A673 (cell line): Measurements from ENCODE around the gene PLA2G4F. TPM values are rescaled to one million over a fixed set of nuclear protein-coding genes. Genes with fewer than 3 reads are reported as not detected.

ENCODE experiments used
- BruUV-seq: library from RNA; stranded (reverse); fragments of 400-500 nt; replicated peaks from 2 replicates; lab custom pipeline; 2021; lab: Mats Ljungman, UMichigan
- CTCF ChIA-PET: fragments of 300-600 bp; sonication (Branson Sonifier 250); formaldehyde crosslinking; loops from one replicate; lab custom pipeline; 2022; ENCODE audit warnings: antibody characterized with exemption; lab: Charles Lee
- POLR2A ChIA-PET: fragments of 300-600 bp; sonication (Branson Sonifier 250); formaldehyde crosslinking; loops from one replicate; lab custom pipeline; 2022; ENCODE audit warnings: antibody characterized with exemption; ENCODE audit not compliant: low non-redundant PET; lab: Charles Lee
- DNase-seq: peaks from one replicate; pipeline ENCODE4 v3.0.0-alpha.2; 2015; ENCODE audit warnings: low spot score
- H3K27ac ChIP-seq: fragments of 200-600 bp; sonication (generic); 2 replicates; pipeline ENCODE4 v1.5.1; 2016; ENCODE audit warnings: mixed run types, low read depth, mild to moderate bottlenecking, mixed read lengths, antibody characterized with exemption, low read length; ENCODE audit not compliant: poor library complexity, severe bottlenecking
- H3K27me3 ChIP-seq: fragments of 200-600 bp; sonication (generic); replicated peaks from 2 replicates; pipeline ENCODE4 v1.6.1; 2017; ENCODE audit warnings: mixed run types, low read depth, mild to moderate bottlenecking, mixed read lengths, antibody characterized with exemption, low read length; ENCODE audit not compliant: insufficient read depth, poor library complexity
- H3K36me3 ChIP-seq: fragments of 200-600 bp; sonication (generic); 2 replicates; pipeline ENCODE4 v1.6.1; 2016; ENCODE audit warnings: mixed run types, mild to moderate bottlenecking, mixed read lengths, antibody characterized with exemption, low read length; ENCODE audit not compliant: insufficient read depth, poor library complexity, severe bottlenecking
- H3K4me1 ChIP-seq: fragments of 200-600 bp; sonication (generic); 2 replicates; pipeline ENCODE4 v1.6.1; 2017; ENCODE audit warnings: mixed run types, mild to moderate bottlenecking, mixed read lengths, antibody characterized with exemption, low read length; ENCODE audit not compliant: insufficient read depth, poor library complexity, severe bottlenecking
- H3K4me3 ChIP-seq: fragments of 200-600 bp; sonication (generic); 2 replicates; pipeline ENCODE4 v1.5.1; 2016; ENCODE audit warnings: low read depth, mixed run types, mild to moderate bottlenecking, mixed read lengths, low read length; ENCODE audit not compliant: poor library complexity, severe bottlenecking
- H3K9me3 ChIP-seq: fragments of 200-600 bp; sonication (generic); 2 replicates; pipeline ENCODE4 v1.6.1; 2016; ENCODE audit warnings: mixed run types, low read depth, mild to moderate bottlenecking, mixed read lengths, antibody characterized with exemption, low read length; ENCODE audit not compliant: poor library complexity, severe bottlenecking
- EZH2 ChIP-seq: fragments of 200-600 bp; sonication (generic); IDR thresholded peaks from 2 replicates; pipeline ENCODE4 v1.6.1; 2017; ENCODE audit warnings: borderline replicate concordance, low read depth, mild to moderate bottlenecking, mixed read lengths, antibody characterized with exemption, low read length; ENCODE audit not compliant: poor library complexity, severe bottlenecking
- intact Hi-C: fragments of 100-400 bp; cut with micrococcal nuclease; formaldehyde crosslinking; loops from one replicate; pipeline ENCODE4 v1.10.0; 2022; ENCODE audit not compliant: unreplicated experiment
- total RNA-seq: library from RNA; stranded (reverse); gene quantifications from 2 replicates; pipeline ENCODE4 v1.2.3, GENCODE V29; 2021
- TF ChIP-seq, protein P1 (sequence below): fragments of 300-800, 200-600 bp; sonication (generic); conservative IDR thresholded peaks from 2 replicates; pipeline ENCODE4 v1.5.1; 2017; ENCODE audit warnings: low read depth, mild to moderate bottlenecking, antibody characterized with exemption, low read length, moderate library complexity, mixed read lengths

PLA2G4F gene
- total RNA-seq, 1 experiment from 2014 or later, result not detected

GRCh38 chr15:42147431-42147735 lies 9.1 kb downstream of the PLA2G4F start:
- ChIA-PET POLR2A (no interaction called here), CTCF (no interaction called here)
- H3K27me3 ChIP-seq, result no peaks in the 10 kb centered on the region
- no peaks in the 10 kb centered on the region for H3K36me3 ChIP-seq
- TF ChIP-seq EZH2, result no peak
- H3K27ac ChIP-seq, result no peak overlapping the region
- BruUV-seq, result no TSS peak
- H3K9me3 ChIP-seq, result no peaks in the 10 kb centered on the region
- DNase-seq, result no peak
- intact Hi-C loops, result no loop called here
- no peaks in the 10 kb centered on the region for H3K4me1 ChIP-seq
- H3K4me3 ChIP-seq, result no peak overlapping the region

DNA sequence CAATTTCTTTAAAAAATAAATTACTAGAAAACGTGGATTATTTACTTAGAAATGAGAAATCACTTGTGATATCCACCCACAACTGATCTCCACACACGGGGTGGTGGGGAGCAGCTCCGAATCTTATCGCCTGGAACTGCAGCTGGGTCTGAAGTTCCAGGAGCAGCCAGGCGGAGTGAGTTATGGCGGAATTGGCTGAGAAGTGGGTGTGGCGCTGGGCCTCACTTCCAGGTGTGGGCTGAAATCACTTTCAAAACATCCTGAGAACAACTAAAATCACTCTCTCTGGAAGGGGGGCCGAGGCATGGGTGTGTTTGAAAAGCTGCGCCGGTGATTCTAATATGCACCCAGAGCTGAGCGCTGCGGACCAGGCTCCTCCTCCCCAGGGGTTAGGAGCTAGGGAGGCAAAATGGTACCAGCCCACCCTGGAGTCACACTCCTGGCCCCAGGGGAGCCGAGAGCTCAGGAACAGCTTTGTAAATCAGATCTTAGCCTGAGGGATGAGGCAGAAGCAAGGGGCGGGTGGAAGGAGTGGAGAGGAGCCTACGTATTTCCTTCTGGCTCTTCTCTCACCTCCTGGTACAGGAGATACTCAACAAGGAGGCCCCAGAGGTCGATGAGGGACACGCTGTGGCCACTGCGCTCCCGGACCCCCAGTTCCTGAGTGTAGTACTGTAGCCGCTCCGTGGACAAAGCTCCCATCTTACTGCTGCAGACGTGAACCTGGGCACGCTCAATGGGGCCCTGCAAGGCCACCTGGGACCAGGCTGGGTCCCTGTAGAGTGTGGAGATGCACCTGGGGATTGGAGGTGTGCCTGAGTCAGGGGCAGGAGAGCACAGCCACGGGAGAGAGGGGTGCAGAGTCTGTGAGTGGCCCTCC lies 9.6 kb downstream of the PLA2G4F start:
- TF ChIP-seq, protein P1, sequence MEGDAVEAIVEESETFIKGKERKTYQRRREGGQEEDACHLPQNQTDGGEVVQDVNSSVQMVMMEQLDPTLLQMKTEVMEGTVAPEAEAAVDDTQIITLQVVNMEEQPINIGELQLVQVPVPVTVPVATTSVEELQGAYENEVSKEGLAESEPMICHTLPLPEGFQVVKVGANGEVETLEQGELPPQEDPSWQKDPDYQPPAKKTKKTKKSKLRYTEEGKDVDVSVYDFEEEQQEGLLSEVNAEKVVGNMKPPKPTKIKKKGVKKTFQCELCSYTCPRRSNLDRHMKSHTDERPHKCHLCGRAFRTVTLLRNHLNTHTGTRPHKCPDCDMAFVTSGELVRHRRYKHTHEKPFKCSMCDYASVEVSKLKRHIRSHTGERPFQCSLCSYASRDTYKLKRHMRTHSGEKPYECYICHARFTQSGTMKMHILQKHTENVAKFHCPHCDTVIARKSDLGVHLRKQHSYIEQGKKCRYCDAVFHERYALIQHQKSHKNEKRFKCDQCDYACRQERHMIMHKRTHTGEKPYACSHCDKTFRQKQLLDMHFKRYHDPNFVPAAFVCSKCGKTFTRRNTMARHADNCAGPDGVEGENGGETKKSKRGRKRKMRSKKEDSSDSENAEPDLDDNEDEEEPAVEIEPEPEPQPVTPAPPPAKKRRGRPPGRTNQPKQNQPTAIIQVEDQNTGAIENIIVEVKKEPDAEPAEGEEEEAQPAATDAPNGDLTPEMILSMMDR, result no peak
- TF ChIP-seq EZH2, result no peak
- intact Hi-C loops, result no loop called here
- no peak for DNase-seq
- H3K4me3 ChIP-seq, result no peak overlapping the region
- ChIA-PET CTCF (no interaction called here), POLR2A (no interaction called here)
- H3K9me3 ChIP-seq, result no peaks in the 10 kb centered on the region
- H3K36me3 ChIP-seq, result no peaks in the 10 kb centered on the region
- no peak overlapping the region for H3K27ac ChIP-seq
- H3K27me3 ChIP-seq, result no peaks in the 10 kb centered on the region
- no TSS peak for BruUV-seq
- H3K4me1 ChIP-seq, result no peaks in the 10 kb centered on the region

GRCh38 chr15:42145546-42146455 lies 10.6 kb downstream of the PLA2G4F start:
- ChIA-PET POLR2A (no interaction called here), CTCF (no interaction called here)
- no peaks in the 10 kb centered on the region for H3K27me3 ChIP-seq
- no peaks in the 10 kb centered on the region for H3K36me3 ChIP-seq
- no peaks in the 10 kb centered on the region for H3K9me3 ChIP-seq
- TF ChIP-seq, protein P1, result no peak
- TF ChIP-seq EZH2, result no peak
- no TSS peak for BruUV-seq
- intact Hi-C loops, result no loop called here
- DNase-seq, result no peak
- no peak overlapping the region for H3K4me3 ChIP-seq
- no peaks in the 10 kb centered on the region for H3K4me1 ChIP-seq
- no peak overlapping the region for H3K27ac ChIP-seq
